Nephron (organoid): Measurements from ENCODE around the gene COL12A1.

Experiments used
- H3K27ac Mint-ChIP-seq, 3 experiments: 2 replicates each; pipeline ENCODE4 v1.8.0; 2020; ENCODE audit warnings: mixed read lengths in 3 of 3, mild to moderate bottlenecking in 2 of 3, moderate library complexity in 1 of 3
- H3K27me3 Mint-ChIP-seq: 2 replicates; pipeline ENCODE4 v1.8.0; 2021; ENCODE audit warnings: low read depth, mild to moderate bottlenecking, moderate library complexity, mixed read lengths
- H3K36me3 Mint-ChIP-seq: 2 replicates; pipeline ENCODE4 v1.8.0; 2020; ENCODE audit warnings: low read depth, mixed read lengths
- H3K4me1 Mint-ChIP-seq: 2 replicates; pipeline ENCODE4 v1.8.0; 2020; ENCODE audit warnings: mixed read lengths
- H3K4me3 Mint-ChIP-seq, 3 experiments: 2 replicates each; pipeline ENCODE4 v1.8.0; 2020; ENCODE audit warnings: mild to moderate bottlenecking in 3 of 3, mixed read lengths in 3 of 3, moderate library complexity in 2 of 3
- H3K9me3 Mint-ChIP-seq: 2 replicates; pipeline ENCODE4 v1.8.0; 2020; ENCODE audit warnings: mixed read lengths
- CTCF ChIP-seq, 3 experiments: fragments of 200-600 bp; sonication (generic); IDR thresholded peaks; one replicate each; pipeline ENCODE4 v1.5.0; 2021; ENCODE audit warnings: antibody characterized with exemption in 3 of 3; ENCODE audit not compliant: unreplicated experiment in 3 of 3

Gene COL12A1

GRCh38 chr6:75150685-75151412, 55.0 kb downstream of the COL12A1 start:
- H3K36me3 Mint-ChIP-seq: peaks cover 50% of the 10 kb centered on the region
- TF ChIP-seq CTCF (IDR thresholded peaks at IDR 0.05; ENCODE audit: unreplicated experiment in 3 of 3): no peak
- H3K27ac Mint-ChIP-seq: peak overlapping the region in 1 of 3 experiments; percentile 21
- H3K4me1 Mint-ChIP-seq: peaks cover 28% of the 10 kb centered on the region
- H3K9me3 Mint-ChIP-seq: no peaks in the 10 kb centered on the region
- H3K27me3 Mint-ChIP-seq: peaks cover 3% of the 10 kb centered on the region
- no peak overlapping the region for H3K4me3 Mint-ChIP-seq

- Mint-ChIP-seq H3K4me1 (peaks cover 28% of the 10 kb centered on the region), H3K9me3 (no peaks in the 10 kb centered on the region), H3K4me3 (no peak overlapping the region), H3K27ac (peak overlapping the region in 2 of 3 experiments; percentile 77), H3K27me3 (peaks cover 3% of the 10 kb centered on the region), H3K36me3 (peaks cover 42% of the 10 kb centered on the region)
- no peak for TF ChIP-seq CTCF (IDR thresholded peaks at IDR 0.05; ENCODE audit: unreplicated experiment in 3 of 3)
Measured at GRCh38 chr6:75149696-75150095, 56.2 kb downstream of the COL12A1 start.

GRCh38 chr6:75149240-75149639, 56.6 kb downstream of the COL12A1 start:
- H3K4me3 Mint-ChIP-seq: no peak overlapping the region
- H3K27ac Mint-ChIP-seq: peak overlapping the region in 2 of 3 experiments; percentile 13 to 77
- H3K36me3 Mint-ChIP-seq: peaks cover 39% of the 10 kb centered on the region

GRCh38 chr6:75147512-75147911, 58.3 kb downstream of the COL12A1 start:
- peak overlapping the region in 1 of 3 experiments; percentile 12 for H3K27ac Mint-ChIP-seq
- H3K4me3 Mint-ChIP-seq: no peak overlapping the region
- H3K4me1 Mint-ChIP-seq: peaks cover 28% of the 10 kb centered on the region
- peaks cover 39% of the 10 kb centered on the region for H3K36me3 Mint-ChIP-seq
- no peak for TF ChIP-seq CTCF (IDR thresholded peaks at IDR 0.05; ENCODE audit: unreplicated experiment in 3 of 3)
- no peaks in the 10 kb centered on the region for H3K9me3 Mint-ChIP-seq
- H3K27me3 Mint-ChIP-seq: peaks cover 3% of the 10 kb centered on the region

More at GRCh38 chr6:75149240-75149639, 56.6 kb downstream of the COL12A1 start:
- TF ChIP-seq CTCF (IDR thresholded peaks at IDR 0.05; ENCODE audit: unreplicated experiment in 3 of 3): no peak
- peaks cover 28% of the 10 kb centered on the region for H3K4me1 Mint-ChIP-seq
- H3K9me3 Mint-ChIP-seq: no peaks in the 10 kb centered on the region
- peaks cover 3% of the 10 kb centered on the region for H3K27me3 Mint-ChIP-seq

GRCh38 chr6:75145976-75146375, 59.9 kb downstream of the COL12A1 start:
- no peak overlapping the region for H3K4me3 Mint-ChIP-seq
- H3K27ac Mint-ChIP-seq: no peak overlapping the region
- TF ChIP-seq CTCF (IDR thresholded peaks at IDR 0.05; ENCODE audit: unreplicated experiment in 3 of 3): no peak
- no peaks in the 10 kb centered on the region for H3K27me3 Mint-ChIP-seq
- H3K4me1 Mint-ChIP-seq: peaks cover 23% of the 10 kb centered on the region
- H3K9me3 Mint-ChIP-seq: no peaks in the 10 kb centered on the region
- peaks cover 35% of the 10 kb centered on the region for H3K36me3 Mint-ChIP-seq

- H3K4me1 Mint-ChIP-seq: peaks cover 18% of the 10 kb centered on the region
- no peak for TF ChIP-seq CTCF (IDR thresholded peaks at IDR 0.05; ENCODE audit: unreplicated experiment in 3 of 3)
- H3K4me3 Mint-ChIP-seq: no peak overlapping the region
- no peaks in the 10 kb centered on the region for H3K27me3 Mint-ChIP-seq
- peaks cover 32% of the 10 kb centered on the region for H3K36me3 Mint-ChIP-seq
- no peak overlapping the region for H3K27ac Mint-ChIP-seq
- H3K9me3 Mint-ChIP-seq: no peaks in the 10 kb centered on the region
Measured at GRCh38 chr6:75145211-75145610, 60.6 kb downstream of the COL12A1 start.
